C4-2B (cell line): ENCODE results near the gene ATXN2.

Experiments
- CTCF ChIP-seq: fragments of 450-650 bp; conservative IDR thresholded peaks from 2 replicates; pipeline ENCODE4 v1.5.1; 2017; ENCODE audit warnings: mild to moderate bottlenecking
- ZFX ChIP-seq: fragments of 450-650 bp; IDR thresholded peaks from 2 replicates; pipeline ENCODE4 v1.6.1; 2017

GRCh38 chr12:111519083-111519482 is 80.0 kb downstream of the ATXN2 start:
- TF ChIP-seq CTCF (no peak), ZFX (no peak)
